ENCODE measurements around the gene LAMB4.

LAMB4 gene

DNA sequence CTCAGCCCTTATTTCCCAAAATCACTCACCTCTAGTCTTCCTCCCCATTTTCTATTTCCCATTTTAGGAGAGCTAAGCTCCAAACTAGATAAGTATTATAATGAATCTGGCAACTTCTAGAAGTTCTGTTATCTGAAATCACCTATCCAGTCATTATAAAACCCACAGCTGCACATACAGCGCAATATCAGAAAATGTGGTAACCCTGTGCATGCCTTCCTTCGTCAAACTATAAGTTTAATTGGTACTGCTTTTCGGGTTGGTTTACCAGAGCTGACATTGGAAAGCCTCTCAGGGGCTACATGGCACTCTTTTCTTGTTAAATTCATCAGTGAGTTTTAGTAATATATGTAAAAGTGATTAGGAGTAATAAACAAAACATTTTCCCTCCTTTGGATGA, 1.6 kb downstream of the LAMB4 start:
- H3K4me3 ChIP-seq (ENCODE audit: low read length) = no peak overlapping the region
- TF ChIP-seq, protein P1, sequence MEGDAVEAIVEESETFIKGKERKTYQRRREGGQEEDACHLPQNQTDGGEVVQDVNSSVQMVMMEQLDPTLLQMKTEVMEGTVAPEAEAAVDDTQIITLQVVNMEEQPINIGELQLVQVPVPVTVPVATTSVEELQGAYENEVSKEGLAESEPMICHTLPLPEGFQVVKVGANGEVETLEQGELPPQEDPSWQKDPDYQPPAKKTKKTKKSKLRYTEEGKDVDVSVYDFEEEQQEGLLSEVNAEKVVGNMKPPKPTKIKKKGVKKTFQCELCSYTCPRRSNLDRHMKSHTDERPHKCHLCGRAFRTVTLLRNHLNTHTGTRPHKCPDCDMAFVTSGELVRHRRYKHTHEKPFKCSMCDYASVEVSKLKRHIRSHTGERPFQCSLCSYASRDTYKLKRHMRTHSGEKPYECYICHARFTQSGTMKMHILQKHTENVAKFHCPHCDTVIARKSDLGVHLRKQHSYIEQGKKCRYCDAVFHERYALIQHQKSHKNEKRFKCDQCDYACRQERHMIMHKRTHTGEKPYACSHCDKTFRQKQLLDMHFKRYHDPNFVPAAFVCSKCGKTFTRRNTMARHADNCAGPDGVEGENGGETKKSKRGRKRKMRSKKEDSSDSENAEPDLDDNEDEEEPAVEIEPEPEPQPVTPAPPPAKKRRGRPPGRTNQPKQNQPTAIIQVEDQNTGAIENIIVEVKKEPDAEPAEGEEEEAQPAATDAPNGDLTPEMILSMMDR (IDR thresholded peaks at IDR 0.05; ENCODE audit: insufficient read depth, low read depth, low read length, missing control alignments) = no peak
- DNase-seq (ENCODE audit: low read depth) = no peak

DNA sequence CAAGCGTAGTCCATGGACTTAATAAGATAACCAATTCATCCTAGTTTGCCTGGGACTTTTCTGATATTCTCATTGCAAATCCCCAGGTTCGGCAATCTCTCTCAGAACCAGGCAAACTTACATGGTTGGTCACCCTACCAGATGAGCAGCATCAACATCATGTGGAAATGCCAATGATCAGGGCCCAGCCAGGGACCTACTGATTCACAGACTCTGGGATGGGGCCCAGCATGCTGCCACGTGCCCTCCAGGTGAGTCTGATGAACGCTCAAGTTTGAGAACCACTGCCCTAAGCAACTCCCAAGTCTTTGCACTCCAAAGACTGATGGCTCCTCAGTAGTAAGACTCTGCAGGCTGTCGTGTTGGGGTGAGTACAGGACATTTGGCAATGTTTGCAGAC, 2.7 kb downstream of the LAMB4 start:
- TF ChIP-seq, protein P1 (IDR thresholded peaks at IDR 0.05; ENCODE audit: insufficient read depth, low read depth, low read length, missing control alignments) = no peak
- peak; percentile 79 for DNase-seq (ENCODE audit: low read depth)
- H3K4me3 ChIP-seq (ENCODE audit: low read length) = no peak overlapping the region

DNA sequence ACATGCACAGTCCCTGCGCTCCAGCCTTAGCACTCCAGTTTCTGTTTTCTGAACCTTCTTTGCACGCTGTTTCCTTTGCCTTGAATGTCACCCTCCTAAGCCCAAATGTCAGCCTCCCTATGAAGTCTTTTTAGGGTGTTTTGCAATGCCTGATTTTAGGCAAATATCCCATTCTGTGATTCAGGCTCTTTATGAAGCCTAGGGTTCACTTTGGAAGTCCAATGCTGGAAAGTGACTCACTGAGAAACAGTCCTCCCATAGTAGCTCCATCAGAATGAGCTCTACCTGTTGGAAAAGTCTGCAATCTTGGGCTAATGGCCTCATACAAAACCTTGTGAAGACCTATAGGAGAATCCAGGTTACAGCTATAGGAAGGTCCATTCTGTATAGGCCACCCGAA, 5.3 kb downstream of the LAMB4 start:
- TF ChIP-seq, protein P1 (IDR thresholded peaks at IDR 0.05; ENCODE audit: insufficient read depth, low read depth, low read length, missing control alignments) = no peak
- no peak for DNase-seq (ENCODE audit: low read depth)

DNA sequence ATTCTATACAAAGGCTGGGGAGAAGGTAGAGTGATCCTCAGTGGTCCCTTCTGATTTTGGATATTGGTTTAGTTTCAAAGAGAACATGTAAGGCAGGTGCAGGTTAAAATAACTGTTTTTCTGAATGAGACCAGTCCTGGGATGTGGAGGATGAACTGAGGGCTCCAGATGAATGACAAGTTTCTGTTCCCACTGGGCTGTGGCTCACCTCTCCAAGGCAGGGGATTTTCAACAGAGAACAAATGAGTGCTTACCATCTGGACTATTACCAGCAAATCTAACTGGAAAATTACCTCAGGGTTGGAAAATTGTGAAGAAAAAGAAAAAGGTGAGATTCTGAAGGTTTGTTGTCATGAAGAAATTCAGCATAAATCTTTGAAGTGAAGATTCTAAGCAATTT, 8.0 kb downstream of the LAMB4 start:
- TF ChIP-seq, protein P1 (IDR thresholded peaks at IDR 0.05; ENCODE audit: insufficient read depth, low read depth, low read length, missing control alignments) = no peak
- no peak for DNase-seq (ENCODE audit: low read depth)
- no peak overlapping the region for H3K4me3 ChIP-seq (ENCODE audit: low read length)

More for the DNA sequence above, 5.3 kb downstream of the LAMB4 start:
- no peak overlapping the region for H3K4me3 ChIP-seq (ENCODE audit: low read length)

DNA sequence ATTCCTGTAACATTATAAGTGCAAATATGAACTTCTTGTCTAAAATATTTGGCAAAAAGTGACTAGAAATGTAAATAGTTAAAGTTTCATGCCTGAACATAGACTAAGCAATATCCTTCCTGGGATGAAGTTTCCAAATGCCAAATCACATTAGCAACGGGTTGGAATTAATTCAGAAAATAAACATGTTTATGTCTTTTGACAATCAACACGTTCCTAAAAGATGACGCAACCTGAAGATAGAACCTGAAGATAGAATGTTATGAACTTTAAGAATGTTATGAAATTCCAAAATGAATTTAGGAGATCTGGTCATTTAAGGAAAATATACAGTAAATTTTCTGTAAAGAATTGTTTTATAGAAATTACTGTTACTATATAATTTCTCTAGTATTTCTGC, 9.2 kb downstream of the LAMB4 start:
- TF ChIP-seq, protein P1 (IDR thresholded peaks at IDR 0.05; ENCODE audit: insufficient read depth, low read depth, low read length, missing control alignments) = no peak
- DNase-seq (ENCODE audit: low read depth) = no peak
- H3K4me3 ChIP-seq (ENCODE audit: low read length) = no peak overlapping the region

DNA sequence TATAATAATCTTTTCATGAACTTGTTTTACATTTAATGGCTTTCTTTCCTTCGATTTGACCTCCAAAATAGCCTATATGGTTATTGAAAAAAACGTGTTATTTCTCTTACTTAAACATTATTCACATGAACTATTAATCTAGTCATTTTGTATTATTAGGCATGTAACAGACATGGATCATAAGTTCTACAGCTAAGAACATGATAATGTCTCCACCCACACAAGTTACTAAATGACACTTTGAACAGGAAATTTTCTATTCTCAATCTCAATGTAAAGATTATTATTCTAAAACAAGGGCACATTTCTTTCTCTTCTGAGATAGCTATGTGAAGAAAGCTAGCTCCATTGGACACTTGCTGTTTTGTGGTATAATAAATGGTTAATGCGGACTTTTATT, 10.0 kb downstream of the LAMB4 start:
- no peak for DNase-seq (ENCODE audit: low read depth)
- no peak overlapping the region for H3K4me3 ChIP-seq (ENCODE audit: low read length)
- TF ChIP-seq, protein P1 (IDR thresholded peaks at IDR 0.05; ENCODE audit: insufficient read depth, low read depth, low read length, missing control alignments) = no peak

DNA sequence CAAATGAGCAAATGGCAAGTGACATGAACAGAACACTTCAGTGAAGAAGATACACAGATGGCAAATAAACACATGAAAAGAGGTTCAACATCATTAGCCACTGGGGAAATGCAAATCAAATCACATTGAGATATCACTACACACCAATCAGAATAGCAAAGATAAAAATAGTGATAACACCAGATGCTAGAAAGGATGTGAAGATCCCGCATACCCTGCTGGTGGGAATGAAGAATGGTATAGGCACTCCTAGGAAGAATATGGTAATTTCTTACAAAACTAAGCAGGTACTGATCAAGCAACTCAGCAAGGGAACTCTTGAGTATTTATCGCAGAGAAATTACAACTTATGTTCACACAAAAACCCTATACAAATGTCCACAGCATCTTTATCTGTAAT, 11.2 kb downstream of the LAMB4 start:
- TF ChIP-seq, protein P1 (IDR thresholded peaks at IDR 0.05; ENCODE audit: insufficient read depth, low read depth, low read length, missing control alignments) = no peak
- H3K4me3 ChIP-seq (ENCODE audit: low read length) = no peak overlapping the region
- DNase-seq (ENCODE audit: low read depth) = no peak

Measured in epithelial cell of esophagus (primary cell).